ENCODE measurements around the gene DHRS11. TPM values are rescaled to one million over a fixed set of nuclear protein-coding genes. Genes with fewer than 3 reads are reported as not detected.
A peak's percentile ranks its signal among the peaks of the same experiment; 100 is the strongest.

Gene DHRS11
- total and polyA plus RNA-seq, 2 experiments from 2014 or later, result 3.1 to 4.7 TPM

DNA sequence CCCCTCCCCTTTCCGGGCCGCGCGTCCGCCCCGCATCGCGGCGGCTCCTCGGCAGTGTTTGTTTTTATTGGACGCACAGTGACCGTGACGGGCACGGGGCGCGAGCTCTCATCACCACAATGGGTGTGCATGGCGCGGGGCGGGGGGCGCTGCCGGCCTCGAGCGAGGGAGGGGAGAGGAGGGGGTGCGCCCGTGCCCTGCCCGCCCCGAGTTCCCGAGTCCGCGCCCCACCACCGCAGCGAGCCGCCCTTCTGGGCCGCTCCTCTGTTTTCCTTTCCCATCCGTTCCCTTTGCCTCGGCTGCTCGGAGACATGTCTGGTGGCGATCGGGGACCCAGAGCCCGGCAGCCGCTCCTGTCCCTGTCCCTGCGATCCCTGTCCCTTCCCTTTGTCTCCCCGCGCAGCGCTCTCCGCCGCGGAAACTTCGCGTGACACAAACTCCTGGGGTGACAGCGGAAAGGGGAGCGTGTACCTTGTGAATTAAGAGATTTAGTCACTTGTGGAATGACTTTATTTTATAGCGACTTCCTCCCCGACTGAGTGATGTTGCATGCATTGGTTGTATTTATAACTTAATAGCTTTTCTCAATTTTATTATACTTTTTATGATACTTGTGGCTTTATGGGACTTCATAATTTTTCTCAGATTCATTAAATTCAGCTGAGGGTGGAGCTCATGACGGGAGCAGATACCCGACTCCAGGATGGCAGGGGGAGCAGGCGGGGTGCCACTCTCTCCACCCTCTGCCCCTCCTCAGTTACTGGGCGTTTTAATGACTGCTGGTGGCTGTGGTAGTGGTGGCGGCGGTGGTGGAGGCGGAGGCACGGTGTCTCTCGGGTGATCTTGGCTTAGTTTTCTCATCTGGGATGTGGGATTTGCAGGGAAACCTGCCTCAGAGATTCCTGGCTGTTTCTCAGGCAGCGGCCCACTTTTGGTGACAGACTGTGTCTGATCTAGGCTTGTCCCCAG is 50.5 kb downstream of the DHRS11 start:
- H3K4me1 ChIP-seq (ENCODE audit: insufficient read depth), result peaks cover 5% of the 10 kb centered on the region; the same call in 1 of the 2 replicates
- H2AFZ ChIP-seq, result peak overlapping the region; percentile 50
- no peaks in the 10 kb centered on the region for H4K20me1 ChIP-seq (ENCODE audit: insufficient read depth)
- H3K4me3 ChIP-seq, result peak overlapping the region; percentile 57
- in situ Hi-C loops (cut with MboI), result loop anchor here (25.0 kb wide), 1 partner anchor 595 kb away; no protein-coding TSS in a partner anchor
- no peaks in the 10 kb centered on the region for H3K36me3 ChIP-seq (ENCODE audit: low read depth)
- H3K9me2 ChIP-seq (ENCODE audit: insufficient read depth), result no peaks in the 10 kb centered on the region
- no peak overlapping the region for H3K9ac ChIP-seq
- no peaks in the 10 kb centered on the region for H3K9me3 ChIP-seq (ENCODE audit: low read depth)
- H3K27me3 ChIP-seq (replicated peaks; ENCODE audit: insufficient read depth), result peaks cover 82% of the 10 kb centered on the region
- no peak overlapping the region for H3K27ac ChIP-seq
- no peaks in the 10 kb centered on the region for H3F3A ChIP-seq (ENCODE audit: insufficient read depth)
- H3K79me2 ChIP-seq (ENCODE audit: insufficient read depth), result no peaks in the 10 kb centered on the region
- TF ChIP-seq EZH2 (IDR thresholded peaks at IDR 0.05; ENCODE audit: insufficient read depth, poor library complexity, severe bottlenecking) (peak; percentile 90), EZH2phosphoT487 (IDR thresholded peaks at IDR 0.05; ENCODE audit: insufficient read depth, low read depth) (peak; percentile 48; the same call in 1 of the 2 replicates)
- DNase-seq, result peak; percentile 22
- 3% methylated on average over 29 to 34 of the region's 64 CpGs for WGBS, 2 experiments (ENCODE audit: low coverage in 1 of 2, low lambda C conversion rate in 2 of 2, missing lambda C conversion rate in 2 of 2)
- H3K4me2 ChIP-seq (ENCODE audit: unreplicated experiment), result peak overlapping the region; percentile 69

DNA sequence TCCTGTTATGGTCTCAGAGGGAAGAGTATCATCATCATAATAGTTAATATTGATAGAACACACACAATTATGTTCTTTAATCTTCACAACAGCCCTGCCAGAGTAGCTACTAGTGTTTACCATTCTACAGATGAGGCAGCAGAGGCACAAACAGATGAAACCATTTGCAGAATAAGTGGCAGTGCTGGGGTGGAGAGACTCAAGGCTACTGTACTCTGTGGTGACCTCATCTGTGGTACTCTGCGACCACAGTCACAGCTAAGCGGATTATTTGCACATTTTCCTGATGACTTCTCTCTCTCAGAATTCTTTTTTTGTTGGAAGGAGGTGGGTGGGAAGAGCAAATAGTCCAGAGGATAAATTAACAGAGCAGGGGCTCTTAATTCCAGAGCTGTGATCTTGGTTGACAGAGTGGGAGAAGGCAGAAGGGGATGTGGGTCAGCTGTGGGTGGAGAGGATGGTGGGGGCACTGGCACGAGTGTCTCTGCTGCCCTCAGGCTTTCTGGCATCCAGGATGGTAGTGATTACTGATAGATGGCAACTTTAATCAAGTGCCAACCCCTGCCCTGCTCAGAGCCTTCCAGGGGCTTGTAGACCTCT is 51.5 kb downstream of the DHRS11 start:
- Histone ChIP-seq H3K9me2 (ENCODE audit: insufficient read depth) (no peaks in the 10 kb centered on the region), H2AFZ (no peak overlapping the region), H3K4me3 (no peak overlapping the region), H3K4me2 (ENCODE audit: unreplicated experiment) (no peak overlapping the region), H3F3A (ENCODE audit: insufficient read depth) (no peaks in the 10 kb centered on the region), H3K9me3 (ENCODE audit: low read depth) (no peaks in the 10 kb centered on the region), H3K79me2 (ENCODE audit: insufficient read depth) (no peaks in the 10 kb centered on the region), H3K36me3 (ENCODE audit: low read depth) (no peaks in the 10 kb centered on the region), H3K9ac (no peak overlapping the region), H3K4me1 (ENCODE audit: insufficient read depth) (peaks cover 5% of the 10 kb centered on the region; the same call in 1 of the 2 replicates), H4K20me1 (ENCODE audit: insufficient read depth) (no peaks in the 10 kb centered on the region), H3K27me3 (replicated peaks; ENCODE audit: insufficient read depth) (peaks cover 78% of the 10 kb centered on the region), H3K27ac (no peak overlapping the region)
- no peak for DNase-seq
- in situ Hi-C loops (cut with MboI), result loop anchor here (25.0 kb wide), 1 partner anchor 594 kb away; no protein-coding TSS in a partner anchor
- 52 to 53% methylated on average over 3 of the region's 3 CpGs for whole genome bisulfite sequencing, 2 experiments (ENCODE audit: low coverage in 1 of 2, low lambda C conversion rate in 2 of 2, missing lambda C conversion rate in 2 of 2)
- TF ChIP-seq EZH2 (IDR thresholded peaks at IDR 0.05; ENCODE audit: insufficient read depth, poor library complexity, severe bottlenecking) (no peak), EZH2phosphoT487 (IDR thresholded peaks at IDR 0.05; ENCODE audit: insufficient read depth, low read depth) (no peak)

DNA sequence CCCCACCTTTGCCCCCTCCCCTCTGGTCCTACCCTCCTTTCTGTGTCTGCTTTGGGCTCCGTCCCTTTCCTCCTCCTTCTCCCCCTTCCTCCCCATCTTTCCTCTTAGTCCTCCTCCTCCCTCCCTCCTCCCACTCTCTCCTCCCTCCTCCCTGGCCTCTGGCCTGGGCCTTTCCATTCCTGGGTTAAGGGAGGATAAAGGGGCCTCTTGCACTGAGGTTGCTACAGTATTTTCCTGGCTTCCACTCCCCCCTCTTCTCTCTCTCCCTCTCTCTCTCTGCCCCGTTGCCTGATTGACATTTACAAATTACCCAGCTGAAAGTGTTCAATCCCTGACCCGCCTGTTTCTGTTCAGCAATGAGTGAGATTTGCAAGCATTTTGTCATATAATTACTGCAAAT is 53.7 kb downstream of the DHRS11 start:
- TF ChIP-seq EZH2 (IDR thresholded peaks at IDR 0.05; ENCODE audit: insufficient read depth, poor library complexity, severe bottlenecking) (no peak), EZH2phosphoT487 (IDR thresholded peaks at IDR 0.05; ENCODE audit: insufficient read depth, low read depth) (no peak)
- Histone ChIP-seq H3K79me2 (ENCODE audit: insufficient read depth) (no peaks in the 10 kb centered on the region), H3F3A (ENCODE audit: insufficient read depth) (no peaks in the 10 kb centered on the region), H3K27ac (no peak overlapping the region), H3K9me2 (ENCODE audit: insufficient read depth) (no peaks in the 10 kb centered on the region), H3K9me3 (ENCODE audit: low read depth) (no peaks in the 10 kb centered on the region), H3K4me3 (no peak overlapping the region), H3K4me1 (ENCODE audit: insufficient read depth) (peaks cover 5% of the 10 kb centered on the region; the same call in 1 of the 2 replicates), H3K36me3 (ENCODE audit: low read depth) (no peaks in the 10 kb centered on the region), H2AFZ (no peak overlapping the region), H3K9ac (no peak overlapping the region), H4K20me1 (ENCODE audit: insufficient read depth) (no peaks in the 10 kb centered on the region), H3K4me2 (ENCODE audit: unreplicated experiment) (no peak overlapping the region), H3K27me3 (replicated peaks; ENCODE audit: insufficient read depth) (peaks cover 63% of the 10 kb centered on the region)
- in situ Hi-C loops (cut with MboI), result loop anchor here (25.0 kb wide), 1 partner anchor 592 kb away; no protein-coding TSS in a partner anchor
- no peak for DNase-seq
- 59 to 72% methylated on average over 2 to 3 of the region's 3 CpGs for WGBS, 2 experiments (ENCODE audit: low coverage in 1 of 2, low lambda C conversion rate in 2 of 2, missing lambda C conversion rate in 2 of 2)

DNA sequence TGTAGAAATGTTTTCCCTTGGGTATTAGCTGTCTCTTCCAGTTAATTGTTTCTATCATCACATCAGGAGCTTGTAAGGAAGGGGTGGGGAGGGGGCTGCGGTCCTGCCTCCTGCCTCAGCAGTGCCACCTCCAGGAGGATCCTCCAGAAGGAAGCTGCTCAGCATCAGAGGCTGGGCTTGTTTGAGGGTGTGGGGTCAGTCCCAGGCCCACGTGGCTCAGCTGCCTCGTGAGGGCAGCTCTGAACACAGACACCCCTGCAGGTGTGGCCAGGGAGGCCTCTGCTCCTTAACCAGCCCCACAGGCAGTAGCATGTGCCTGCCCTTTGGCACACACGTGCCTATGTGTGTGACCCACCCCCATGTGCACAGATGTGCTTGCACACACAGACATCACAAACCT is 56.0 kb downstream of the DHRS11 start:
- H3K4me3 ChIP-seq, result no peak overlapping the region
- no peak overlapping the region for H3K4me2 ChIP-seq (ENCODE audit: unreplicated experiment)
- no peaks in the 10 kb centered on the region for H3K4me1 ChIP-seq (ENCODE audit: insufficient read depth)
- peaks cover 45% of the 10 kb centered on the region for H3K27me3 ChIP-seq (replicated peaks; ENCODE audit: insufficient read depth)
- 8 to 9% methylated on average over 4 of the region's 4 CpGs for WGBS, 2 experiments (ENCODE audit: low coverage in 1 of 2, low lambda C conversion rate in 2 of 2, missing lambda C conversion rate in 2 of 2)
- no peaks in the 10 kb centered on the region for H3K36me3 ChIP-seq (ENCODE audit: low read depth)
- in situ Hi-C loops (cut with MboI), result loop anchor here (25.0 kb wide), 1 partner anchor 590 kb away; no protein-coding TSS in a partner anchor
- H4K20me1 ChIP-seq (ENCODE audit: insufficient read depth), result no peaks in the 10 kb centered on the region
- no peaks in the 10 kb centered on the region for H3K9me3 ChIP-seq (ENCODE audit: low read depth)
- H3F3A ChIP-seq (ENCODE audit: insufficient read depth), result no peaks in the 10 kb centered on the region
- DNase-seq, result no peak
- H3K9me2 ChIP-seq (ENCODE audit: insufficient read depth), result no peaks in the 10 kb centered on the region
- H3K79me2 ChIP-seq (ENCODE audit: insufficient read depth), result no peaks in the 10 kb centered on the region
- no peak overlapping the region for H2AFZ ChIP-seq
- TF ChIP-seq EZH2 (IDR thresholded peaks at IDR 0.05; ENCODE audit: insufficient read depth, poor library complexity, severe bottlenecking), result no peak
- no peak for TF ChIP-seq EZH2phosphoT487 (IDR thresholded peaks at IDR 0.05; ENCODE audit: insufficient read depth, low read depth)
- H3K9ac ChIP-seq, result no peak overlapping the region
- H3K27ac ChIP-seq, result no peak overlapping the region

Measured in GM23248 (cell line).